Suprapubic skin (tissue), 4 donors: Measurements from ENCODE around the gene KRTAP4-5.
"Not testable (repeated sequence)": the region's sequence is repeated elsewhere in the genome, so short reads cannot be mapped to it uniquely, and the experiment has no call there.

Experiments
- EP300 ChIP-seq: sonication (generic); formaldehyde crosslinking; IDR thresholded peaks from one replicate; pipeline ENCODE4 v1.6.1; 2017; ENCODE audit warnings: antibody characterized with exemption
- POLR2A ChIP-seq, 2 donors: fragments of 450-650 bp; IDR thresholded peaks; one replicate each; pipeline ENCODE4 v1.6.1; 2017; ENCODE audit warnings: antibody characterized with exemption in 2 of 2, mild to moderate bottlenecking in 2 of 2, moderate library complexity in 2 of 2
- POLR2AphosphoS5 ChIP-seq, 3 donors: sonication (generic); formaldehyde crosslinking; IDR thresholded peaks; one replicate each; pipeline ENCODE4 v1.6.1; 2017; ENCODE audit warnings: antibody characterized with exemption in 3 of 3
- TF ChIP-seq, protein P1 (sequence below), 2 donors: fragments of 200-600 bp in 1 of 2; fragments of 450-650 bp in 1 of 2; sonication (generic) in 1 of 2; IDR thresholded peaks; one replicate each; pipeline ENCODE4 v1.5.1; 2016 to 2019; ENCODE audit warnings: antibody characterized with exemption in 2 of 2, mild to moderate bottlenecking in 1 of 2, moderate library complexity in 1 of 2

DNA sequence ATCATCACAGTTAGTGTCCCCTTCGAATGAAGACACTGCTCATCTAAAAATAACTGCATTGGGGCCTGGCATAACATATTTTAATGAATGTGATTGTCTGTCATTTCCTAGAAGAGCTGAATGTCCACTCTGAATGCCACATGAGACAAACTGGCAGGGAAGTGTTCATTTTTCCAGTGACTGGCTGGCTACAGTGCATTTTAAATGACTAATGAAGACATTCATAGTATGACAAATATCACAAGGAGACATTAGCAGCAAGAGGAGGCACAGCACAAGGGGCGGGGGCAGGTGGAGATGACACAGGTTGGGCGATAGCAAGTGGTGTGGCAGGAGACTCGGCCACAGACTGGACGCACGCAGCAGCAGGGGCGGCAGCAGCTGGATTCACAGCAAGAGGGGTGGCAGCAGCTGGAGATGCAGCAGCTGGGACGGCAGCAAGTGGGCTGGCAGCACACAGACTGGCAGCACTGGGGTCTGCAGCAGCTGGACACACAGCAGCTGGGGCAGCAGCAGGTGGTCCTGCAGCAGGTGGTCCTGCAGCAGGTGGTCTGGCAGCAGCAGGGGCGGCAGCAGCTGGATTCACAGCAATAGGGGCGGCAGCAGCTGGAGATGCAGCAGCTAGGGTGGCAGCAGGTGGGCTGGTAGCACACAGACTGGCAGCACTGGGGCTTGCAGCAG is 514 bp downstream of the KRTAP4-5 start:
- TF ChIP-seq, protein P1, sequence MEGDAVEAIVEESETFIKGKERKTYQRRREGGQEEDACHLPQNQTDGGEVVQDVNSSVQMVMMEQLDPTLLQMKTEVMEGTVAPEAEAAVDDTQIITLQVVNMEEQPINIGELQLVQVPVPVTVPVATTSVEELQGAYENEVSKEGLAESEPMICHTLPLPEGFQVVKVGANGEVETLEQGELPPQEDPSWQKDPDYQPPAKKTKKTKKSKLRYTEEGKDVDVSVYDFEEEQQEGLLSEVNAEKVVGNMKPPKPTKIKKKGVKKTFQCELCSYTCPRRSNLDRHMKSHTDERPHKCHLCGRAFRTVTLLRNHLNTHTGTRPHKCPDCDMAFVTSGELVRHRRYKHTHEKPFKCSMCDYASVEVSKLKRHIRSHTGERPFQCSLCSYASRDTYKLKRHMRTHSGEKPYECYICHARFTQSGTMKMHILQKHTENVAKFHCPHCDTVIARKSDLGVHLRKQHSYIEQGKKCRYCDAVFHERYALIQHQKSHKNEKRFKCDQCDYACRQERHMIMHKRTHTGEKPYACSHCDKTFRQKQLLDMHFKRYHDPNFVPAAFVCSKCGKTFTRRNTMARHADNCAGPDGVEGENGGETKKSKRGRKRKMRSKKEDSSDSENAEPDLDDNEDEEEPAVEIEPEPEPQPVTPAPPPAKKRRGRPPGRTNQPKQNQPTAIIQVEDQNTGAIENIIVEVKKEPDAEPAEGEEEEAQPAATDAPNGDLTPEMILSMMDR (IDR thresholded peaks at IDR 0.05): not testable (repeated sequence)
- not testable (repeated sequence) for TF ChIP-seq POLR2A (IDR thresholded peaks at IDR 0.05); POLR2AphosphoS5 (IDR thresholded peaks at IDR 0.05); EP300
